ENCODE results near the gene MAP3K20. TPM values are rescaled to one million over a fixed set of nuclear protein-coding genes. Genes with fewer than 3 reads are reported as not detected.

Gene MAP3K20
- total and polyA plus RNA-seq, 2 of the 8 experiments (the other 6 are each of a cell fraction or from before 2014, with no cell fraction given), result 3.1 to 11.1 TPM

GRCh38 chr2:173033084-173033483 is 42.6 kb upstream of the MAP3K20 start (continued):
- no peak for TF ChIP-seq CHD7 (IDR thresholded peaks at IDR 0.05; ENCODE audit: insufficient replicate concordance, low read length)

All from H1 (cell line).